Measurements from ENCODE around the gene TTC7B. TPM values are rescaled to one million over a fixed set of nuclear protein-coding genes. Genes with fewer than 3 reads are reported as not detected.

Gene TTC7B
- total and polyA plus RNA-seq, 2 donors (not counting 1 experiment from before 2014, with no cell fraction given) = 18.8 to 37.5 TPM

- DNase-seq (ENCODE audit: low read depth in 2 of 2) = peak in 1 of 2 donors; percentile 88
- TF ChIP-seq CTCF (conservative IDR thresholded peaks at IDR 0.05 in 1 of 2, IDR thresholded peaks at IDR 0.05 in 1 of 2; ENCODE audit: low read depth in 1 of 2, low read length in 2 of 2) = no peak
- TF ChIP-seq EZH2 (IDR thresholded peaks at IDR 0.05; ENCODE audit: low read length, missing control alignments) = no peak
Measured at GRCh38 chr14:90658541-90658967, 157.7 kb downstream of the TTC7B start.

GRCh38 chr14:90656973-90657372 is 159.3 kb downstream of the TTC7B start:
- no peak for TF ChIP-seq EZH2 (IDR thresholded peaks at IDR 0.05; ENCODE audit: low read length, missing control alignments)
- no peak for TF ChIP-seq CTCF (conservative IDR thresholded peaks at IDR 0.05 in 1 of 2, IDR thresholded peaks at IDR 0.05 in 1 of 2; ENCODE audit: low read depth in 1 of 2, low read length in 2 of 2)
- H4K20me1 ChIP-seq (ENCODE audit: control insufficient read depth, extremely low read depth, insufficient read depth, low read length) = no peaks in the 10 kb centered on the region
- no peak overlapping the region for H3K9ac ChIP-seq (ENCODE audit: insufficient read depth, low read length)
- no peaks in the 10 kb centered on the region for H3K79me2 ChIP-seq (ENCODE audit: control insufficient read depth, insufficient read depth, low read length)
- no peak for DNase-seq (ENCODE audit: low read depth in 2 of 2)
- peaks cover 2% of the 10 kb centered on the region for H3K36me3 ChIP-seq (ENCODE audit: control insufficient read depth, insufficient read depth, low read length)
- H2AFZ ChIP-seq (ENCODE audit: low read length) = no peak overlapping the region
- no peaks in the 10 kb centered on the region for H3K9me3 ChIP-seq (ENCODE audit: control insufficient read depth, insufficient read depth, low read depth, low read length)
- no peak overlapping the region for H3K4me2 ChIP-seq (ENCODE audit: extremely low read depth, insufficient read depth, low read length)
- no peak overlapping the region for H3K4me3 ChIP-seq (replicated peaks in 1 of 4; ENCODE audit: control extremely low read depth in 1 of 4, insufficient read depth in 1 of 4, low read depth in 3 of 4, low read length in 4 of 4)
- H3K27ac ChIP-seq (ENCODE audit: insufficient read depth, low read length) = no peak overlapping the region
- peaks cover 3% of the 10 kb centered on the region for H3K4me1 ChIP-seq (ENCODE audit: control insufficient read depth, extremely low read depth, insufficient read depth, low read length)
- H3K27me3 ChIP-seq (ENCODE audit: control insufficient read depth, insufficient read depth, low read length) = no peaks in the 10 kb centered on the region

More at GRCh38 chr14:90658541-90658967, 157.7 kb downstream of the TTC7B start:
- Histone ChIP-seq H3K27me3 (ENCODE audit: control insufficient read depth, insufficient read depth, low read length) (no peaks in the 10 kb centered on the region), H3K36me3 (ENCODE audit: control insufficient read depth, insufficient read depth, low read length) (peaks cover 2% of the 10 kb centered on the region), H3K27ac (ENCODE audit: insufficient read depth, low read length) (no peak overlapping the region), H2AFZ (ENCODE audit: low read length) (no peak overlapping the region), H3K4me1 (ENCODE audit: control insufficient read depth, extremely low read depth, insufficient read depth, low read length) (peaks cover 3% of the 10 kb centered on the region), H3K4me2 (ENCODE audit: extremely low read depth, insufficient read depth, low read length) (no peak overlapping the region), H3K9me3 (ENCODE audit: control insufficient read depth, insufficient read depth, low read depth, low read length) (no peaks in the 10 kb centered on the region), H3K4me3 (replicated peaks in 1 of 4; ENCODE audit: control extremely low read depth in 1 of 4, insufficient read depth in 1 of 4, low read depth in 3 of 4, low read length in 4 of 4) (no peak overlapping the region), H4K20me1 (ENCODE audit: control insufficient read depth, extremely low read depth, insufficient read depth, low read length) (no peaks in the 10 kb centered on the region), H3K9ac (ENCODE audit: insufficient read depth, low read length) (no peak overlapping the region), H3K79me2 (ENCODE audit: control insufficient read depth, insufficient read depth, low read length) (no peaks in the 10 kb centered on the region)

- Histone ChIP-seq H2AFZ (ENCODE audit: low read length) (no peak overlapping the region), H3K79me2 (ENCODE audit: control insufficient read depth, insufficient read depth, low read length) (no peaks in the 10 kb centered on the region), H3K4me2 (ENCODE audit: extremely low read depth, insufficient read depth, low read length) (no peak overlapping the region), H3K27me3 (ENCODE audit: control insufficient read depth, insufficient read depth, low read length) (no peaks in the 10 kb centered on the region), H3K9me3 (ENCODE audit: control insufficient read depth, insufficient read depth, low read depth, low read length) (no peaks in the 10 kb centered on the region), H3K4me1 (ENCODE audit: control insufficient read depth, extremely low read depth, insufficient read depth, low read length) (peaks cover 3% of the 10 kb centered on the region), H3K36me3 (ENCODE audit: control insufficient read depth, insufficient read depth, low read length) (peaks cover 2% of the 10 kb centered on the region), H3K4me3 (replicated peaks in 1 of 4; ENCODE audit: control extremely low read depth in 1 of 4, insufficient read depth in 1 of 4, low read depth in 3 of 4, low read length in 4 of 4) (no peak overlapping the region), H3K9ac (ENCODE audit: insufficient read depth, low read length) (no peak overlapping the region), H4K20me1 (ENCODE audit: control insufficient read depth, extremely low read depth, insufficient read depth, low read length) (no peaks in the 10 kb centered on the region), H3K27ac (ENCODE audit: insufficient read depth, low read length) (no peak overlapping the region)
- no peak for DNase-seq (ENCODE audit: low read depth in 2 of 2)
- no peak for TF ChIP-seq CTCF (conservative IDR thresholded peaks at IDR 0.05 in 1 of 2, IDR thresholded peaks at IDR 0.05 in 1 of 2; ENCODE audit: low read depth in 1 of 2, low read length in 2 of 2)
- no peak for TF ChIP-seq EZH2 (IDR thresholded peaks at IDR 0.05; ENCODE audit: low read length, missing control alignments)
Measured at GRCh38 chr14:90655829-90656228, 160.4 kb downstream of the TTC7B start.

Measured in fibroblast of lung (primary cell).